NB4 (cell line): Measurements from ENCODE around the gene NDST4.

Experiments
- CTCF ChIP-seq: IDR thresholded peaks from one replicate; pipeline ENCODE4 v1.5.1; 2012; ENCODE audit warnings: low read depth, low read length
- MAX ChIP-seq: IDR thresholded peaks from 2 replicates; pipeline ENCODE4 v1.6.1; 2011; ENCODE audit warnings: low read depth, low read length
- MYC ChIP-seq: IDR thresholded peaks from 2 replicates; pipeline ENCODE4 v1.6.1; 2011; ENCODE audit warnings: low read depth, low read length

GRCh38 chr4:114926583-114926982 lies 186.8 kb downstream of the NDST4 start:
- TF ChIP-seq CTCF (no peak), MYC (no peak), MAX (no peak)
